ENCODE measurements around the gene TBPL2. TPM values are rescaled to one million over a fixed set of nuclear protein-coding genes. Genes with fewer than 3 reads are reported as not detected.
"Not testable (repeated sequence)": the region's sequence is repeated elsewhere in the genome, so short reads cannot be mapped to it uniquely, and the experiment has no call there.

TBPL2 gene
- total RNA-seq = not detected
- polyA plus RNA-seq = not detected
- 0 reads per million in 6 experiments for total RNA-seq

DNA sequence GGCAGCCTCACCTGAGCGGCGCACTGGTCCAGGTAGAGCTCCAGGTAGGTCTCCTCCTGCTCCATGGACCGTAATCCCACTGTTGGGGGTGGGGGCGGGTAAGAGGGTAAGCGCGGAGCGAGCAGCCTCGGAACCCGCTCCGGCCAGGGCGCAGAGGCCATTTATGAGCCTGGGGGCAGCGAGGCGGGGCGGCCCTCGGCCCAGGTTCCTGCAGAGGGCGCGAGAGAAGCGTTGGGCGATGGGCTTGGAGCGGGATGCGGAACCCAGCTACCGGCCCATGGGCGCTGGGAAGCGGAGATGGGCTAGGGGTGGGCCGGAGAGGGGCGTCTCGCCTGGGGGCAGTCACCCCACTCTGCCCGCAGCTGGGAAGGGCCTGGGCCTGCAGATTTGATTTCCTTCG is at the start of gene TBPL2:
TBPL2 (minus strand) TSS at position 232 of the 400 bp plus-strand sequence; CDS start at position 65, 167 bp downstream.
- no peak within 1 kb of the TSS for H3K4me3 Mint-ChIP-seq
- H3K27me3 Mint-ChIP-seq = peaks cover 0 to 7% (median 2%) of the 10 kb centered on the region in 5 donors
- H3K9me3 Mint-ChIP-seq = no peaks in the 10 kb centered on the region
- DNase-seq (no peak), ATAC-seq (no peak)
- H3K4me1 Mint-ChIP-seq = peaks cover 0 to 2% (median 0%) of the 10 kb centered on the region in 4 donors
- no peaks in the 10 kb centered on the region for H3K36me3 Mint-ChIP-seq
- POLR2A ChIA-PET = no interaction called here
- H3K27ac Mint-ChIP-seq = peak within 1 kb of the TSS in 1 of 10 donors; percentile 3

DNA sequence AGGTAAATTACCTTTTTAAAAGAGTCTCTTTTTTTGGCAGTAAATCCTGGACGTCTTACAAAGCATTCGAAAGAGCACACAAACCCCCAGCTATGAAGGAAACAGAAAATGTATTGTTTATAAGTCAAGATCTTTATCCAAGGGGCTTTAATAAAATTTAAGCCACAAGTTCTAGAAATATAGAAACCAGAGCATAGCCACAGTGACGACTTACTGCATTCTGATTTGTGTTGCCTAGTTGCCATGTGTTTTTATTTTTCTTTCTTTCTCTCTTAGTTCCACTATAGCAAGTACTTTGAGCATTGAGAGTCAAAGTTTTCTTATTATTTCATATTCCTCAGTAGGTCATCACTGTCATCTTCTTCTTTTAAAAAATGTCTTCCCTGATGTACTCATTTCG is 47.8 kb upstream of the TBPL2 start:
- no peak overlapping the region for H3K27ac Mint-ChIP-seq
- H3K27me3 Mint-ChIP-seq = peaks cover 0 to 2% (median 0%) of the 10 kb centered on the region in 5 donors
- H3K4me1 Mint-ChIP-seq = no peaks in the 10 kb centered on the region
- POLR2A ChIA-PET = no interaction called here
- no peak overlapping the region for H3K4me3 Mint-ChIP-seq
- DNase-seq (no peak), ATAC-seq (no peak)
- peaks cover 0 to 4% (median 0%) of the 10 kb centered on the region in 3 donors for H3K36me3 Mint-ChIP-seq
- peaks cover 0 to 7% (median 2%) of the 10 kb centered on the region in 9 donors for H3K9me3 Mint-ChIP-seq

DNA sequence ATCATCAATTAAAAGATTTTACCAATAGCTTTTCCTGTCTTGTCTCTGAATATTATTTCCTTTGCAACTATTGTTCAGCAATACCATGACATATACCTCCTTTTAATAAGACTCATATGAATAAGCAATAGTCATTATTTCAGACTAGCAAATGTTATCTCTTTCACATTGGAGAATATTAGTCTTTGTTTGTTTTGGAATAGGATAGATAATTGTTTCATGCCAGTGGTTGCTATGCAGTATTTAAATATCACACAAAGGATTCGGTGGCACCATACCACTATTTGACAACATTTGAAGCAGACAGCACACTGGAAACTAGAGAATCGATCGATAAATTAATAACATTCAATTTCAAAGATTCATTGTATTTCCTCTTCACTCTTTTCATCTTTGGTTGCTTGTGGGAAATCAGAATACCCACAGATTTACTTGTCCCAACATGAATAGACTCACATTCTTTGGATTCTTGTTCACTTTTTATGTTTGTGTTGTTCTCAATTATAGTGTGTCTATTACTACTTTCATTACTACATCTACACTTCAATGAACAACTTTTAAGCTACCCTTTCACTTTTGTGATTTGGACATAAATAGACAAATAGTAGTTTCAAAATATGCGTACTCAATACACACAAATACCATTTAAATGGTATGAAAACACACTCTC is 42.7 kb upstream of the TBPL2 start:
- Mint-ChIP-seq H3K9me3 (no peaks in the 10 kb centered on the region), H3K36me3 (no peaks in the 10 kb centered on the region), H3K27ac (no peak overlapping the region), H3K27me3 (no peaks in the 10 kb centered on the region), H3K4me3 (no peak overlapping the region), H3K4me1 (no peaks in the 10 kb centered on the region)
- ATAC-seq (no peak), DNase-seq (no peak)
- POLR2A ChIA-PET = no interaction called here

DNA sequence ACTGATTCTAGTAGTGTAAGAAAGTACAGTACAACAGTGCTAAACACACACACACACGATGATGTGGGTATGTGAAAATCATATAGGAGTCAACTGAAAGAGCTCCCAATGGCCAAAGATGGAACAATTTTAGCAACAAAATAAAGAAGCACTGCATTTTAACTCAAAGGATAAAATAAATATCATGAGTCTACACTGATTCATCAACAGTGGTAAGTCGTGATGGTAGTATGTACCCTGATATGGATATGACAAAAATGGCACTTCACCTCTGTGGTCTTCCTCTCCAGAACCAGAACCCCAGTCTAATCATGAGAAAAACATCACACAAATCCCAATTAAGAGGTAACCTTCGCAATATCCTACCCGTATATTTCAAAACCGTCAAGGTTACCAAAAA is 41.4 kb upstream of the TBPL2 start:
- H3K4me1 Mint-ChIP-seq = no peaks in the 10 kb centered on the region
- no peak overlapping the region for H3K27ac Mint-ChIP-seq
- H3K9me3 Mint-ChIP-seq = no peaks in the 10 kb centered on the region
- no peaks in the 10 kb centered on the region for H3K27me3 Mint-ChIP-seq
- H3K36me3 Mint-ChIP-seq = no peaks in the 10 kb centered on the region
- DNase-seq (no peak), ATAC-seq (no peak)
- no peak overlapping the region for H3K4me3 Mint-ChIP-seq
- POLR2A ChIA-PET = no interaction called here

DNA sequence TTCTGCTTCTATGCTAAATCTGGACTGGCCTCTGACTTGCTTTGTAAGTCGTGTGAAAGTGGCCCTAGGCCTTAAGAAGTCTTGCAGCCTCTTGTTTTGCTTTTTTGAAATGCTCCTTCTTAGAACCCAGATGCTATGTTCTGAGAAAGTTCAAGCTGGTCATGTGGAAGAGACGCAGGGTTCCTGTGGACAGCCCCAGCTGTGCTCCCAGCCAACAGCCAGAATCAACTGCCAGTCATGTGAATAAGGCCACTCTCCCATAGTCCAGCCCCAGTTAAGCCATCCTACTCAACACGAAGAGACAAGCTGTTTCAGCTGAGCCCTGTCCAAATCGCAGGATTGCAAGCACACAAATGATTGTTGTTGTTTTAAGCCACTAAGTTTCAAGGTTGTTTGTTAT is 37.3 kb upstream of the TBPL2 start:
- H3K36me3 Mint-ChIP-seq = no peaks in the 10 kb centered on the region
- H3K27ac Mint-ChIP-seq = no peak overlapping the region
- DNase-seq (no peak), ATAC-seq (no peak)
- H3K4me3 Mint-ChIP-seq = no peak overlapping the region
- POLR2A ChIA-PET = interaction anchor here (0.6 kb wide), 1 partner anchor 136 kb away, joined by 3 read pairs; no protein-coding TSS in a partner anchor
- H3K27me3 Mint-ChIP-seq = no peaks in the 10 kb centered on the region
- no peaks in the 10 kb centered on the region for H3K4me1 Mint-ChIP-seq
- no peaks in the 10 kb centered on the region for H3K9me3 Mint-ChIP-seq

DNA sequence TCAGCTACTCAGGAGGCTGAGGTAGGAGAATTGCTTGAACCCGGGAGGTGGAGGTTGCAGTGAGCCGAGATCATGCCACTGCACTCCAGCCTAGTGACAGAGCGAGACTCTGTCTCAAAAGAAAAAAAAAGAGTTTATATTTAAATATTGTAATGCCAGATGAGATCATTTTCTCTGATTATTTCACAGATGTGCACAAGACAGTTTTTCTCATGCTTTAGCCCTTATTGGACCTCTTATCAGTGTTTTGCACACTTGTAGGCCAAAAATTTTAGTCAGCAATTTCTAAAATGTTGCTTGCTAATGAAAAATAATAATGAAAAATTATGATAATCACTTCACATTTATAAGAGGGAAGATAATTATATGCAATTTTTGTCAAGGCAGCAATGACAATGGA is 36.0 kb upstream of the TBPL2 start:
- H3K9me3 Mint-ChIP-seq, H3K27ac Mint-ChIP-seq, H3K27me3 Mint-ChIP-seq, H3K4me3 Mint-ChIP-seq, H3K36me3 Mint-ChIP-seq, DNase-seq, ATAC-seq, POLR2A ChIA-PET, H3K4me1 Mint-ChIP-seq: not testable (repeated sequence)

DNA sequence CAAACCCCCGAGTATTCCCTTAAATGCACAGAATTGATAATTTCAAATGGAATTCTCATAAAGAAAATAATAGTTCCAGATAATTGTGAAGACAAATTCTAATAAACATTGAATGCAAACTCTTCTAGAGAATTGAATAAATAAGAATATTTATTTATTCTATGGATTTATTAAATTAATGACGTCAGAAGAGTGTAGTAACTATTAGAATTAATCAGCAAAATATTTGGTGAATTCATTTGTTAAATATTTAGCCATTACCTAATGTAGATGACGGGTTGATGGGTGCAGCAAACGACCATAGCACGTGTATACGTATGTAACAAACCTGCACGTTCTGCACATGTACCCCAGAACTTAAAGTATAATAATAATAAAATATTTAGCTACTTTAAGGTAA is 33.4 kb upstream of the TBPL2 start:
- no peak overlapping the region for H3K4me3 Mint-ChIP-seq
- POLR2A ChIA-PET = no interaction called here
- H3K36me3 Mint-ChIP-seq = no peaks in the 10 kb centered on the region
- H3K9me3 Mint-ChIP-seq = no peaks in the 10 kb centered on the region
- ATAC-seq (no peak), DNase-seq (no peak)
- no peaks in the 10 kb centered on the region for H3K27me3 Mint-ChIP-seq
- H3K27ac Mint-ChIP-seq = no peak overlapping the region
- H3K4me1 Mint-ChIP-seq = no peaks in the 10 kb centered on the region

DNA sequence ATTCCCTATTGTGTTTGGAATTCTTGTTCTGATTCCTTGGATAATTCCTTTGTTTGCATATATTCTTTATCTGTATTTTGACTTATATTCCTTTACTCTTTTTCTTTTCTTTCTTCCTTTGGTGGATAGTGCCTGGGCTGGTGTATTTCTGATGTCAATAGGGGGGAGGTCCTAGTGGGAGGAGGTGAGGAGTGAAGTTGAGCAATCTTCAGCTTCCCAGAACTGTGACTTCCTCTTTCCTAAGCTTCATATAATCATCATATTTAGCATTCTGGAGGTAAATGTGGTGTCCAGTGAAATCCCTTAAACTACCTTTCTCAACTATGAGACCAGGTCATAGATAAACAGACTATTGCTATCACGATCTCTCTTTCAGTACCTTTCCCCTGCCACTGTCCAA is 29.6 kb upstream of the TBPL2 start:
- Mint-ChIP-seq H3K27me3 (peaks cover 0 to 7% (median 0%) of the 10 kb centered on the region in 5 donors), H3K27ac (no peak overlapping the region), H3K36me3 (no peaks in the 10 kb centered on the region), H3K4me3 (no peak overlapping the region), H3K9me3 (no peaks in the 10 kb centered on the region), H3K4me1 (no peaks in the 10 kb centered on the region)
- POLR2A ChIA-PET = no interaction called here
- no peak for DNase-seq
- ATAC-seq = no peak

DNA sequence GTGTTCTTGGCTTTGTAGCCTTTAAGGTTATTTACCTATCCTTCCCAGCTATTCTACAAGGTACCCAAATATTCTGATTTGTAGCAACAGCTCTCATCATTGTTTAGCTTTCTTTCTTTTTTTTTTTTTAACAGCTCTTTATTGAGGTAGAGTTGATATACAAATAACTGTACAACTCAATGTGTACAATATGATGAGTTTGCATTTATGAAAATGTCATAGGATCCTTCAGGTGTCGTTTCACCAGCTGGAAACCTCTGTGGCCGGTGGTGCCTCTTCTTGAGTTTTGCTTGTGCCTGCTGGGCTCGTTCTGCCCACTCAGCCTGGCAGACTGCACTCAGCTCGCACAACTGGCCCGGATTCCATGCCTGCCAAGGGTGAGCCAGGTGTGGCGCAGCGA is 26.9 kb upstream of the TBPL2 start:
- POLR2A ChIA-PET = interaction anchor here (0.6 kb wide), 1 partner anchor 34 kb away, joined by 3 read pairs; no protein-coding TSS in a partner anchor
- no peak for DNase-seq
- Mint-ChIP-seq H3K9me3 (no peaks in the 10 kb centered on the region), H3K27me3 (peaks cover 0 to 7% (median 0%) of the 10 kb centered on the region in 5 donors), H3K36me3 (no peaks in the 10 kb centered on the region), H3K27ac (no peak overlapping the region), H3K4me3 (no peak overlapping the region), H3K4me1 (no peaks in the 10 kb centered on the region)
- no peak for ATAC-seq

DNA sequence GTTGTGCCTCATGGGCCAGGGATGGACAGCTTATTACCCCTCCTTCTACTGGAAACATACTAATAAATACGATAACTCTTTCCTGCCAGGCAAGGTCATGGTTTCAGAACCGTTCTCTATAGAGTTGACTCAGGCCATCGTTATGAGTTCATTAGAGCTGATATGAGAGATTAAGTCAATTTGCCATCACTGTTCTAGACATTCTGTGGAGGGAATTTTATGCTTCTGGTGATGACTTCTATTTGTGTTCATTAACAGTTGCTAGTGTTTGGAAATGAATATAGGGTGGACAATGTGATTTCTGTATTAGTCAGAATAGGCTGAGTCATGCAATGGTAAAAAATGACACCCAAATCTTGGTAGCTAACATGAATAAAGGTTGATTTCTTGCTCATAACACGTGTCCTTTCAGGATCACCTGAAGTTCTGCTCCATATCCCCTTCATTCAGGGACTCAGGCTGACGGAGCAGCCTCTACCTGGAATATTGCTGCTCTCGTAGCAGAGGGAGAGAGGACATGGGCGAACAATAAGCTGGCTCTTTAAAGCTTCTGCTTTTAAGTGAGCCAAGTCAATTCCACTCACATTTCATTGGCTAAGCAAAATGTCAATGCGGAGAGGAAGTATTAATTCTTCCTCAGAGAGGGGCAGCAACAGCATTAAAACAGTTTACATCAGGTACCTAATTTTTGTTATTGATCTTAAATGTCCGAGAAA is 18.5 kb upstream of the TBPL2 start:
- Mint-ChIP-seq H3K36me3 (no peaks in the 10 kb centered on the region), H3K27me3 (peaks cover 2 to 8% (median 4%) of the 10 kb centered on the region in 5 donors), H3K4me1 (no peaks in the 10 kb centered on the region), H3K27ac (peak overlapping the region in 1 of 10 donors; percentile 28), H3K4me3 (no peak overlapping the region), H3K9me3 (peaks cover 0 to 9% (median 0%) of the 10 kb centered on the region in 9 donors)
- POLR2A ChIA-PET = no interaction called here
- ATAC-seq (no peak), DNase-seq (no peak)

DNA sequence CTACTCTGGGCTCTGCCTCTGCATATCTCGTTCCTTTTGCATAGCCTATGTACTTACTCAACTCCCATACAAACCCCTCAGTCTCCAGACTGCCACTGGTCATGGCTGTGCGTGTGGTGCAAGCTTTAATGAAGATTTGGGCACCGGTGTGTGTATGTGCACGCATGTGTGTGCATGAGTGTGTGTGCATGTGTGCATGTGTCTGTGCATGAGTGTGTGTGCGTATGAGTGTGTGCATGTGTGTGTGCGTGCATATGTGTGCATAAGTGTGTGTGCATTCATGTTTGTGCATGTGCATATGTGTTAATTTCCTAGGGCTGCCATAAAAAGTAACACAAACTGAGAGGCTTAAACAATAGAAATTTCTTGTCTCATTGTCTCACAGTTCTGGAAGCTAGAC is 17.1 kb upstream of the TBPL2 start:
- POLR2A ChIA-PET = no interaction called here

DNA sequence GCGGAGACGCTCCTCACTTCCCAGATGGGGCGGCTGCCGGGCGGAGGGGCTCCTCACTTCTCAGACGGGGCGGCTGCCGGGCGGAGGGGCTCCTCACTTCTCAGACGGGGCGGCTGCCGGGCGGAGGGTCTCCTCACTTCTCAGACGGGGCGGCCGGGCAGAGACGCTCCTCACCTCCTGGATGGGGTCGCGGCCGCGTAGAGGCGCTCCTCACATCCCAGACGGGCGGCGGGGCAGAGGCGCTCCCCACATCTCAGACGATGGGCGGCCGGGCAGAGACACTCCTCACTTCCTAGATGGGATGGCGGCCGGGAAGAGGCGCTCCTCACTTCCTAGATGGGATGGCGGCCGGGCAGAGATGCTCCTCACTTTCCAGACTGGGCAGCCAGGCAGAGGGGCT is 16.0 kb upstream of the TBPL2 start:
- H3K4me1 Mint-ChIP-seq, DNase-seq, H3K36me3 Mint-ChIP-seq, H3K27ac Mint-ChIP-seq, H3K9me3 Mint-ChIP-seq, POLR2A ChIA-PET, H3K4me3 Mint-ChIP-seq, ATAC-seq: not testable (repeated sequence)
- peaks cover 4 to 10% (median 6%) of the 10 kb centered on the region in 5 donors for H3K27me3 Mint-ChIP-seq

More for the DNA sequence above, 17.1 kb upstream of the TBPL2 start:
- H3K4me1 Mint-ChIP-seq = no peaks in the 10 kb centered on the region
- no peak overlapping the region for H3K27ac Mint-ChIP-seq
- no peak for ATAC-seq
- DNase-seq = no peak
- no peak overlapping the region for H3K4me3 Mint-ChIP-seq
- H3K9me3 Mint-ChIP-seq = peaks cover 0 to 9% (median 0%) of the 10 kb centered on the region in 9 donors
- no peaks in the 10 kb centered on the region for H3K36me3 Mint-ChIP-seq
- H3K27me3 Mint-ChIP-seq = peaks cover 4 to 10% (median 6%) of the 10 kb centered on the region in 5 donors

DNA sequence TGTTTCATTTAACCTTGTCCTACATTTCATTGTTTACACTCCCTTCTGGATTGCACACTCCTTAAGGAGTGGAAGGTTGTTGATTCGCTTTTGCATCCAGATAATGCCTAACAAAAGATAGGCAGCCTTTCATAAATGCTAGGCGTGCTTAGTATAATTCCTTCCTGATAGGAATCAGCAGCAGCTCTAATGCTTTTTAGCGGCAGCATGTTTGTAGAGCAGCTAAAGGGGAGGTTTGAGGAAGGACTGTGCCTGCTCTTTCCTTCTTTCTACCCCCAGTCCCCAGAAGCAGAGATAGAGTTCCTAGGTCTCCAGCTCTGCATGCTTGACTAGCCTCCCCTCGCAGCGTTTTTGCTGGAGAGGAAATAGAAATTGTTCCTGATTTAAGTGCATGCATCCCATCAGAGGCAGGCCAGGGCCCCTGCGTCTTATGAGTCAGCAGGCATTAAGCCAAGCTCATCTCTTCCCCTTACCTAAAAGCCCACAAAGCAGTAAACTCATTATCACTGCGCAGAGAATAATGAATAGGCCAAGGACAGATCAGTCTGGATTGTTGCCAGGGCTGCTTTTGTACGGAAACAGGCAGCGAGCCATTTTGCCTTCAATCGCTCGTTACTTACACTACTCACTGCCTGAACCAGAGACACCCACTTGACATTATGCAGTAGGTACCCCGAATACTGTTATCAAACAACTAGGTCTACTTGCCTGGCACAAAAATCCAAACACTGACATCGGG is 14.0 kb upstream of the TBPL2 start:
- ATAC-seq (no peak), DNase-seq (no peak)
- Mint-ChIP-seq H3K4me3 (no peak overlapping the region), H3K4me1 (no peaks in the 10 kb centered on the region), H3K36me3 (no peaks in the 10 kb centered on the region), H3K27ac (no peak overlapping the region), H3K9me3 (peaks cover 0 to 9% (median 0%) of the 10 kb centered on the region in 9 donors), H3K27me3 (peaks cover 4 to 10% (median 6%) of the 10 kb centered on the region in 5 donors)
- POLR2A ChIA-PET = no interaction called here

Measured in naive thymus-derived CD8-positive, alpha-beta T cell (primary cell).